PC-3 (cell line): ENCODE results near the gene ACAD11. TPM values are rescaled to one million over a fixed set of nuclear protein-coding genes. Genes with fewer than 3 reads are reported as not detected.
"Not testable (repeated sequence)": the region's sequence is repeated elsewhere in the genome, so short reads cannot be mapped to it uniquely, and the experiment has no call there.

Experiments
- ATAC-seq: fragments of 200-7000 bp; cut with Tn5 transposase; 2 replicates; pipeline ENCODE4 v1.9.1; 2020; ENCODE audit warnings: mild to moderate bottlenecking, moderate library complexity
- BruUV-seq: library from RNA; stranded (reverse); fragments of 400-500 nt; replicated peaks from 2 replicates; lab custom pipeline; 2021; lab: Mats Ljungman, UMichigan
- CTCF ChIA-PET: fragments of 300-600 bp; sonication (Branson Sonifier 250); formaldehyde crosslinking; loops from one replicate; lab custom pipeline; 2022; ENCODE audit warnings: antibody characterized with exemption; lab: Charles Lee
- POLR2A ChIA-PET: fragments of 300-600 bp; sonication (Branson Sonifier 250); formaldehyde crosslinking; loops from one replicate; lab custom pipeline; 2022; ENCODE audit warnings: antibody characterized with exemption; ENCODE audit not compliant: unreplicated experiment; lab: Charles Lee
- DNase-seq: peaks from one replicate; pipeline ENCODE4 v3.0.0-alpha.2; 2015
- H2AFZ ChIP-seq: fragments of 300-600 bp; sonication (generic); 2 replicates; pipeline ENCODE4 v1.6.0; 2016; ENCODE audit warnings: antibody characterized with exemption, low read length
- H3F3A ChIP-seq: fragments of 300-600 bp; sonication (generic); one replicate; pipeline ENCODE4 v1.6.0; 2017; ENCODE audit warnings: antibody characterized with exemption, low read length, control low read depth, mild to moderate bottlenecking; ENCODE audit not compliant: unreplicated experiment
- H3K27ac ChIP-seq: fragments of 300-600 bp; sonication (generic); 2 replicates; pipeline ENCODE4 v1.5.1; 2016; ENCODE audit warnings: mild to moderate bottlenecking, low read length
- H3K27me3 ChIP-seq: fragments of 300-600 bp; sonication (generic); 2 replicates; pipeline ENCODE4 v1.6.1; 2016; ENCODE audit warnings: low read length, mixed read lengths
- H3K36me3 ChIP-seq: fragments of 300-600 bp; sonication (generic); 2 replicates; pipeline ENCODE4 v1.6.1; 2016; ENCODE audit warnings: low read depth, mixed run types, low read length, mixed read lengths
- H3K4me1 ChIP-seq: fragments of 300-600 bp; sonication (generic); 2 replicates; pipeline ENCODE4 v1.5.1; 2016; ENCODE audit warnings: low read length; ENCODE audit not compliant: insufficient read depth
- H3K4me2 ChIP-seq: fragments of 300-600 bp; sonication (generic); 2 replicates; pipeline ENCODE4 v1.6.0; 2016; ENCODE audit warnings: low read length
- H3K4me3 ChIP-seq: fragments of 300-600 bp; sonication (generic); 2 replicates; pipeline ENCODE4 v1.5.1; 2016; ENCODE audit warnings: mild to moderate bottlenecking, low read length, mixed read lengths
- H3K79me2 ChIP-seq: fragments of 300-600 bp; sonication (generic); 2 replicates; pipeline ENCODE4 v1.6.1; 2017; ENCODE audit warnings: low read length, mixed read lengths
- H3K9ac ChIP-seq: fragments of 300-600 bp; sonication (generic); 2 replicates; pipeline ENCODE4 v1.6.0; 2016; ENCODE audit warnings: mild to moderate bottlenecking, low read length
- H3K9me2 ChIP-seq: fragments of 300-600 bp; sonication (generic); replicated peaks from 2 replicates; pipeline ENCODE4 v1.6.1; 2016; ENCODE audit warnings: mixed run types, low read length, mixed read lengths
- H3K9me3 ChIP-seq: fragments of 300-600 bp; sonication (generic); 2 replicates; pipeline ENCODE4 v1.6.1; 2016; ENCODE audit warnings: low read length, mixed read lengths
- H4K20me1 ChIP-seq: fragments of 300-600 bp; sonication (generic); 2 replicates; pipeline ENCODE4 v1.6.1; 2016; ENCODE audit warnings: low read length, mixed read lengths
- EZH2 ChIP-seq: fragments of 300-600 bp; sonication (generic); IDR thresholded peaks from one replicate; pipeline ENCODE4 v1.6.1; 2017; ENCODE audit warnings: antibody characterized with exemption, mild to moderate bottlenecking, low read length; ENCODE audit not compliant: unreplicated experiment
- EZH2phosphoT487 ChIP-seq: fragments of 300-600 bp; sonication (generic); IDR thresholded peaks from 2 replicates; pipeline ENCODE4 v1.6.1; 2018; ENCODE audit warnings: mild to moderate bottlenecking, antibody characterized with exemption, low read length, borderline replicate concordance
- intact Hi-C: fragments of 100-400 bp; cut with micrococcal nuclease; formaldehyde crosslinking; loops from 2 replicates; pipeline ENCODE4 v1.9.0; 2023
- total RNA-seq: library from RNA; depleted of rRNA; stranded (reverse); fragments of >200 nt; gene quantifications from 2 replicates; pipeline ENCODE4 v1.2.3, GENCODE V29; 2014
- TF ChIP-seq, protein P1 (sequence below): fragments of 300-600 bp; sonication (generic); conservative IDR thresholded peaks from 2 replicates; pipeline ENCODE4 v1.5.1; 2017; ENCODE audit warnings: antibody characterized with exemption, low read depth, mild to moderate bottlenecking, low read length

ACAD11 gene
- total RNA-seq, 1 experiment from 2014 or later = 4.7 TPM

DNA sequence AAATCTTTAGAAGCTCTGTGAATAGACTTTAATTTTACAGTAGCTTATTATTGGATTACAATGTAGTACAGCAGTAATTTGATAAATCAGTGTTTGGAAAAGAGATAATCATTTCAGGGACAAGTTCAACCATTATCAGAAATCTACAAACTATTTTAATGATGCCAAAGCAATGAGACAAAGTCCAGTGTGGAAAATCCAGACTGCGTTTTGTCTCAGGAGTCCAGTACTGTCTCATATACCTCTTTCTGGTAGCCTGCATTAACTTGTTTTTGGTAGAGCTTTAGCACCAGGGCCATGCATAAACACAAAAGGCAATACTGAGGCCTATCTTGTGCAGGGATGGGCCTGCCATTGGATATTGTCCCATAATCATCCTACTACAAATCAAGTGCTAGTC, 42.8 kb downstream of the ACAD11 start:
- Histone ChIP-seq H3K9me3 (no peaks in the 10 kb centered on the region), H3K4me2 (no peak overlapping the region), H3K4me3 (no peak overlapping the region), H4K20me1 (no peaks in the 10 kb centered on the region), H3K36me3 (no peaks in the 10 kb centered on the region), H3K27me3 (no peaks in the 10 kb centered on the region), H3F3A (no peaks in the 10 kb centered on the region), H3K9ac (no peak overlapping the region), H3K9me2 (no peaks in the 10 kb centered on the region), H3K79me2 (no peaks in the 10 kb centered on the region), H3K4me1 (no peaks in the 10 kb centered on the region), H2AFZ (no peak overlapping the region), H3K27ac (no peak overlapping the region)
- TF ChIP-seq, protein P1, sequence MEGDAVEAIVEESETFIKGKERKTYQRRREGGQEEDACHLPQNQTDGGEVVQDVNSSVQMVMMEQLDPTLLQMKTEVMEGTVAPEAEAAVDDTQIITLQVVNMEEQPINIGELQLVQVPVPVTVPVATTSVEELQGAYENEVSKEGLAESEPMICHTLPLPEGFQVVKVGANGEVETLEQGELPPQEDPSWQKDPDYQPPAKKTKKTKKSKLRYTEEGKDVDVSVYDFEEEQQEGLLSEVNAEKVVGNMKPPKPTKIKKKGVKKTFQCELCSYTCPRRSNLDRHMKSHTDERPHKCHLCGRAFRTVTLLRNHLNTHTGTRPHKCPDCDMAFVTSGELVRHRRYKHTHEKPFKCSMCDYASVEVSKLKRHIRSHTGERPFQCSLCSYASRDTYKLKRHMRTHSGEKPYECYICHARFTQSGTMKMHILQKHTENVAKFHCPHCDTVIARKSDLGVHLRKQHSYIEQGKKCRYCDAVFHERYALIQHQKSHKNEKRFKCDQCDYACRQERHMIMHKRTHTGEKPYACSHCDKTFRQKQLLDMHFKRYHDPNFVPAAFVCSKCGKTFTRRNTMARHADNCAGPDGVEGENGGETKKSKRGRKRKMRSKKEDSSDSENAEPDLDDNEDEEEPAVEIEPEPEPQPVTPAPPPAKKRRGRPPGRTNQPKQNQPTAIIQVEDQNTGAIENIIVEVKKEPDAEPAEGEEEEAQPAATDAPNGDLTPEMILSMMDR = no peak
- TF ChIP-seq EZH2phosphoT487 = no peak
- TF ChIP-seq EZH2 = no peak
- DNase-seq = no peak
- ATAC-seq = no peak
- POLR2A ChIA-PET = no interaction called here
- intact Hi-C loops = no loop called here
- CTCF ChIA-PET = no interaction called here
- BruUV-seq = no TSS peak

DNA sequence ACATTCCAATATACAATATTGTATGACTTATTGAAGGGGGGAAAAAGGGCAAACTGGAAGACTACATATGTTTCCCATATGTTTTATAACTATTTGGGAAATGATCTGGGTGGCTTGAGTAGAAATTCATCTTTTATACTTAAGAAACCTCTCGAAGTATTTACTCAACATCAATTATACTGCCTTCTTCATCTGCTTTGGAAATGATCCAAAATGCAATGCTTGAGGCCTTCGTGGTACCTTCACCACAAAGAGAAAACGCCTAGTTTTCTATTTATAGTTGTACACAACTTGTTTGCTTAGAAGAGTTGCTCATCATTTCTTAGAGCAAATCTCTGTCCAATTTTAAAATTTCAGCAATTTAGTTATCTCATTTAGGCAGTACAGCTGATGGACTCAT, 43.7 kb downstream of the ACAD11 start:
- Histone ChIP-seq H3K4me1 (no peaks in the 10 kb centered on the region), H3K9ac (no peak overlapping the region), H3K36me3 (no peaks in the 10 kb centered on the region), H3K27ac (no peak overlapping the region), H3K9me3 (no peaks in the 10 kb centered on the region), H3K27me3 (no peaks in the 10 kb centered on the region), H3K79me2 (no peaks in the 10 kb centered on the region), H3K9me2 (no peaks in the 10 kb centered on the region), H4K20me1 (no peaks in the 10 kb centered on the region), H2AFZ (no peak overlapping the region), H3K4me3 (no peak overlapping the region), H3K4me2 (no peak overlapping the region), H3F3A (no peaks in the 10 kb centered on the region)
- ChIA-PET CTCF (no interaction called here), POLR2A (no interaction called here)
- BruUV-seq = no TSS peak
- peak; percentile 11 for DNase-seq
- intact Hi-C loops = no loop called here
- TF ChIP-seq EZH2phosphoT487 = no peak
- TF ChIP-seq EZH2 = no peak
- ATAC-seq = no peak

GRCh38 chr3:132615301-132615700, 44.3 kb downstream of the ACAD11 start:
- H3K9me3 ChIP-seq, H3K4me1 ChIP-seq, H3K4me3 ChIP-seq, DNase-seq, H3K9me2 ChIP-seq, H3K27me3 ChIP-seq, intact Hi-C loops, H2AFZ ChIP-seq, H3K4me2 ChIP-seq, H4K20me1 ChIP-seq, ATAC-seq, H3K27ac ChIP-seq, BruUV-seq, H3K9ac ChIP-seq, H3K79me2 ChIP-seq, H3K36me3 ChIP-seq, POLR2A ChIA-PET, CTCF ChIA-PET, H3F3A ChIP-seq: not testable (repeated sequence)

DNA sequence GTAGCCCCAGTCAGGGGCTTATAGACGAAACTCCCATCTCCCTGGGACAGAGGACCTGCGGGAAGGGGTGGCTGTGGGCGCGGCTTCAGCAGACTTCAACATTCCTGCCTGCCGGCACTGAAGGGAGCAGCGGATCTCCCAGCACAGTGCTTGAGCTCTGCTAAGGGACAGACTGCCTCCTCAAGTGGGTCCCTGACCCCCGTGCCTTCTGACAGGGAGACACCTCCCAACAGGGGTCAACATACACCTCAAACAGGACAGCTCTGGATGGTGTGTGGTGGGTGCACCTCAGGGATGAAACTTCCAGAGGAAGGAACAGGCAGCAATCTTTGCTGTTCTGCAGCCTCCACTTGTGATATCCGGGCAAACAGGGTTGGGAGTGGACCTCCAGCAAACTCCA, 53.0 kb downstream of the ACAD11 start:
- not testable (repeated sequence) for H2AFZ ChIP-seq, H3K9ac ChIP-seq

More for the DNA sequence above, 53.0 kb downstream of the ACAD11 start:
- H3K4me3 ChIP-seq, H3K27me3 ChIP-seq, ATAC-seq, H3K4me2 ChIP-seq, H3F3A ChIP-seq, POLR2A ChIA-PET, H3K9me2 ChIP-seq, BruUV-seq, CTCF ChIA-PET, H3K4me1 ChIP-seq, H3K27ac ChIP-seq, DNase-seq, H3K36me3 ChIP-seq, intact Hi-C loops, H4K20me1 ChIP-seq, H3K79me2 ChIP-seq, H3K9me3 ChIP-seq: not testable (repeated sequence)
